ENCODE data around the gene CPS1. TPM values are rescaled to one million over a fixed set of nuclear protein-coding genes. Genes with fewer than 3 reads are reported as not detected.

CPS1 gene
- total and polyA plus RNA-seq, 2 donors (not counting 3 experiments of a cell fraction or from before 2014, with no cell fraction given), result 0.18 to 0.53 TPM

DNA sequence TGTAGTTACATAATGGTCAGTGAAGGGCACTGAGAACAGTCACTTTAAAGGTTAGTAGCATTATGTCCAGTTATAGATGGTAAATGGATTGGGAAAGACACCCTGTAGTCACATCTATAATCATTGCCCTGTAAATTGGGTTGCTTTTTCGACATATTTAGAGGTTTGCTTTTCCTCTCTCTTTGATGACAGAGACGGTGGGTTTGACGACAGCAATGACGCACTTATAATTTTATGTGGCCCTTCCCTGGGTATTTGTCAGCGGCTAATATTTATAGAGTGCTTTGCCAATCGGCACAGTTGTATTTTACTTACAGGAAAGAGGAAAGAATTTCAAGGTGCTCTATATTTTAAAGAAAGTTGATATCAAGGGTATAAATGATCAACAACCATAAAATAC is 2.8 kb downstream of the CPS1 start:
- Histone ChIP-seq H3K4me1 (ENCODE audit: control insufficient read depth, extremely low read depth, insufficient read depth, low read length) (no peaks in the 10 kb centered on the region), H3K9ac (replicated peaks; ENCODE audit: extremely low read depth, insufficient read depth, low read length) (no peak overlapping the region), H2AFZ (ENCODE audit: low read depth, low read length) (no peak overlapping the region), H3K36me3 (ENCODE audit: control insufficient read depth in 2 of 2, extremely low read depth in 1 of 2, insufficient read depth in 2 of 2, low read length in 2 of 2) (no peaks in the 10 kb centered on the region), H3K9me1 (replicated peaks; ENCODE audit: control insufficient read depth, extremely low read depth, insufficient read depth, low read length) (no peaks in the 10 kb centered on the region), H3K4me2 (ENCODE audit: insufficient read depth, low read length) (no peak overlapping the region), H3K9me3 (replicated peaks; ENCODE audit: control insufficient read depth, insufficient read depth, low read length) (no peaks in the 10 kb centered on the region), H4K20me1 (replicated peaks; ENCODE audit: control insufficient read depth, extremely low read depth, insufficient read depth, low read length) (no peaks in the 10 kb centered on the region), H3K27ac (ENCODE audit: insufficient read depth, low read depth, low read length) (no peak overlapping the region), H3K4me3 (replicated peaks in 1 of 3; ENCODE audit: insufficient read depth in 1 of 3, low read depth in 1 of 3, low read length in 3 of 3) (no peak overlapping the region), H3K27me3 (ENCODE audit: control insufficient read depth in 2 of 2, insufficient read depth in 2 of 2, low read length in 2 of 2) (no peaks in the 10 kb centered on the region), H3K79me2 (ENCODE audit: control insufficient read depth, insufficient read depth, low read length) (no peaks in the 10 kb centered on the region)
- BruUV-seq (replicated peaks), result no TSS peak
- DNase-seq (ENCODE audit: low read depth, low spot score), result no peak
- ChIA-PET POLR2A (no interaction called here), CTCF (no interaction called here)
- intact Hi-C loops (cut with micrococcal nuclease) (no loop called here), dilution Hi-C loops (cut with MboI; ENCODE audit: extremely low pct_ligation_motif_present, low sequenced_read_pairs) (no loop called here)
- no peak for FAIRE-seq
- TF ChIP-seq POLR2AphosphoS5 (IDR thresholded peaks at IDR 0.05; ENCODE audit: insufficient read depth, low read depth, low read length) (no peak), POLR2A (IDR thresholded peaks at IDR 0.05; ENCODE audit: low read depth, low read length) (no peak), GATA2 (IDR thresholded peaks at IDR 0.05; ENCODE audit: insufficient read depth, insufficient read length, low read depth, low read length) (no peak), MYC (IDR thresholded peaks at IDR 0.05; ENCODE audit: low read depth, low read length) (no peak)
- TF ChIP-seq, protein P1, sequence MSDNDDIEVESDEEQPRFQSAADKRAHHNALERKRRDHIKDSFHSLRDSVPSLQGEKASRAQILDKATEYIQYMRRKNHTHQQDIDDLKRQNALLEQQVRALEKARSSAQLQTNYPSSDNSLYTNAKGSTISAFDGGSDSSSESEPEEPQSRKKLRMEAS (IDR thresholded peaks at IDR 0.05; ENCODE audit: insufficient read depth, insufficient read length), result no peak

DNA sequence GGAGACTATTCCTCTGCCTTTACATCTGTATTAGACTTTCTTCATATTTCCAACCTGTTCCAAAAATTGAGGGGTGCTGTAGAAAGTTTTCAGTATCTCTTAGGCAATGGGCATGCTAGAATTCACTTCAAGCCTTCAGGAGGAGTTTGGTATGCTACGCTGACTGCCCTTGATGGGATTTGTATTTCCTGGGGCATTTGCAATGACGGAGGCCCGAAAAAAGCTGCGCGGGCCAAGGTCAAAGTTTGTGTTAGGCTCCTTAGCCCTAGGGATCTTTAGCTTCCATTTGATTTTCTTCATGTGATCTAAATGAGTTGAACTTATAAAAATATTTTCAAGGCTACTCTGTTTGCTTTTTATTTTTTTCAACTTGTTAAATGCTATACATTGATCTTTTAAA is 5.1 kb downstream of the CPS1 start:
- Histone ChIP-seq H3K27ac (ENCODE audit: insufficient read depth, low read depth, low read length) (no peak overlapping the region), H3K27me3 (ENCODE audit: control insufficient read depth in 2 of 2, insufficient read depth in 2 of 2, low read length in 2 of 2) (no peaks in the 10 kb centered on the region), H3K4me1 (ENCODE audit: control insufficient read depth, extremely low read depth, insufficient read depth, low read length) (no peaks in the 10 kb centered on the region), H3K9ac (replicated peaks; ENCODE audit: extremely low read depth, insufficient read depth, low read length) (no peak overlapping the region), H3K4me2 (ENCODE audit: insufficient read depth, low read length) (no peak overlapping the region), H3K36me3 (ENCODE audit: control insufficient read depth in 2 of 2, extremely low read depth in 1 of 2, insufficient read depth in 2 of 2, low read length in 2 of 2) (no peaks in the 10 kb centered on the region), H3K4me3 (replicated peaks in 1 of 3; ENCODE audit: insufficient read depth in 1 of 3, low read depth in 1 of 3, low read length in 3 of 3) (no peak overlapping the region), H2AFZ (ENCODE audit: low read depth, low read length) (no peak overlapping the region), H3K79me2 (ENCODE audit: control insufficient read depth, insufficient read depth, low read length) (no peaks in the 10 kb centered on the region), H4K20me1 (replicated peaks; ENCODE audit: control insufficient read depth, extremely low read depth, insufficient read depth, low read length) (no peaks in the 10 kb centered on the region), H3K9me3 (replicated peaks; ENCODE audit: control insufficient read depth, insufficient read depth, low read length) (no peaks in the 10 kb centered on the region), H3K9me1 (replicated peaks; ENCODE audit: control insufficient read depth, extremely low read depth, insufficient read depth, low read length) (no peaks in the 10 kb centered on the region)
- TF ChIP-seq GATA2 (IDR thresholded peaks at IDR 0.05; ENCODE audit: insufficient read depth, insufficient read length, low read depth, low read length) (no peak), FOS (IDR thresholded peaks at IDR 0.05; ENCODE audit: borderline replicate concordance, insufficient read depth, low read length) (no peak), JUN (IDR thresholded peaks at IDR 0.05; ENCODE audit: borderline replicate concordance, insufficient read depth, insufficient read length, low read depth) (no peak), POLR2AphosphoS5 (IDR thresholded peaks at IDR 0.05; ENCODE audit: insufficient read depth, low read depth, low read length) (no peak), MYC (IDR thresholded peaks at IDR 0.05; ENCODE audit: low read depth, low read length) (no peak), POLR2A (IDR thresholded peaks at IDR 0.05; ENCODE audit: low read depth, low read length) (no peak), EZH2 (IDR thresholded peaks at IDR 0.05; ENCODE audit: borderline replicate concordance, low read depth, low read length, severe bottlenecking) (no peak)
- TF ChIP-seq, protein P1 (IDR thresholded peaks at IDR 0.05; ENCODE audit: insufficient read depth, insufficient read length), result no peak
- TF ChIP-seq, protein P2, sequence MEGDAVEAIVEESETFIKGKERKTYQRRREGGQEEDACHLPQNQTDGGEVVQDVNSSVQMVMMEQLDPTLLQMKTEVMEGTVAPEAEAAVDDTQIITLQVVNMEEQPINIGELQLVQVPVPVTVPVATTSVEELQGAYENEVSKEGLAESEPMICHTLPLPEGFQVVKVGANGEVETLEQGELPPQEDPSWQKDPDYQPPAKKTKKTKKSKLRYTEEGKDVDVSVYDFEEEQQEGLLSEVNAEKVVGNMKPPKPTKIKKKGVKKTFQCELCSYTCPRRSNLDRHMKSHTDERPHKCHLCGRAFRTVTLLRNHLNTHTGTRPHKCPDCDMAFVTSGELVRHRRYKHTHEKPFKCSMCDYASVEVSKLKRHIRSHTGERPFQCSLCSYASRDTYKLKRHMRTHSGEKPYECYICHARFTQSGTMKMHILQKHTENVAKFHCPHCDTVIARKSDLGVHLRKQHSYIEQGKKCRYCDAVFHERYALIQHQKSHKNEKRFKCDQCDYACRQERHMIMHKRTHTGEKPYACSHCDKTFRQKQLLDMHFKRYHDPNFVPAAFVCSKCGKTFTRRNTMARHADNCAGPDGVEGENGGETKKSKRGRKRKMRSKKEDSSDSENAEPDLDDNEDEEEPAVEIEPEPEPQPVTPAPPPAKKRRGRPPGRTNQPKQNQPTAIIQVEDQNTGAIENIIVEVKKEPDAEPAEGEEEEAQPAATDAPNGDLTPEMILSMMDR (IDR thresholded peaks at IDR 0.05; ENCODE audit: extremely low read depth in 1 of 2, insufficient read depth in 1 of 2, low read depth in 1 of 2, low read length in 2 of 2), result no peak
- dilution Hi-C loops (cut with MboI; ENCODE audit: extremely low pct_ligation_motif_present, low sequenced_read_pairs) (no loop called here), intact Hi-C loops (cut with micrococcal nuclease) (no loop called here)
- CTCF ChIA-PET, result interaction anchor here (1.5 kb wide), 1 partner anchor 596 kb away, joined by 4 read pairs; no protein-coding TSS in a partner anchor
- POLR2A ChIA-PET, result no interaction called here
- DNase-seq (ENCODE audit: low read depth, low spot score), result no peak
- no TSS peak for BruUV-seq (replicated peaks)
- no peak for FAIRE-seq
